HG02870 (cell line): Measurements from ENCODE around the gene PLD3.
A peak's percentile ranks its signal among the peaks of the same experiment; 100 is the strongest.

Experiments used
- ATAC-seq: cut with Tn5 transposase; IDR thresholded peaks from one replicate; pipeline ENCODE4 v1.9.1; 2021; ENCODE audit warnings: mild to moderate bottlenecking, moderate library complexity; ENCODE audit not compliant: unreplicated experiment

Gene PLD3

DNA sequence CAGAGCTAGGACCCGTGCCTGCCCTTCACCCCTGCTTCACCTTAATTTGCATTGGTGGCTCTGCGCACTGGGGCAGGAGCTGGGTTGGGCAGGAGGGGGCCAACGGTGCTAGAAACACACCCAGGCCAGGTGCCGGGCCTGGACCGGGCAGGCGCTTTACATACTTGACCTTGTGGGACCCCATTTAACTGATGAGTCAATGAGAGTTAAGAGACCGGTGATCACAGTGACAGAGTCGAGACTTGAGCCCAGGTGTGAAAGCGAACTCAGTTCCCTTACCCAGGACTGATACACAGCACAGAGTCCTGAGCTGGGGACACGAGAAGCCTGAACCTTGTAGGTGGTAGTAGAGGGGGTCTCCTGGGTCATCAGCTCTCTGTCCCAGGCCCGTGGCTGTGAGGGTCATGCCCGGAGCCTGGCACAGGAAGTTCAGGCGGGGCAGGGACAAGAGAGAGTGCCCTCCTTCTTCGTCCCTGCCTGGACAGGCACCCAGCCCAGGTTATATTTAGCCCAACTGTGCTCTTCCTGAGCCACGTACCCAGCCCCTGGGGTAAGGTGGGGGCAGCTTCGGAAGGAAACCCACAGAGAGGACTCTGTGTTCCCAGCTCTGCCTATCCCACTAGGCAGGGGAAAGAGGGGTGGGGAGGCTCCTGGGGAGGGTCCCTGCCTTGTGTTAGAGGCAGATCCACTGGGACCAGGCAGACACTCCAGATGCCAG, 62.8 kb downstream of the PLD3 start:
- no peak for ATAC-seq

DNA sequence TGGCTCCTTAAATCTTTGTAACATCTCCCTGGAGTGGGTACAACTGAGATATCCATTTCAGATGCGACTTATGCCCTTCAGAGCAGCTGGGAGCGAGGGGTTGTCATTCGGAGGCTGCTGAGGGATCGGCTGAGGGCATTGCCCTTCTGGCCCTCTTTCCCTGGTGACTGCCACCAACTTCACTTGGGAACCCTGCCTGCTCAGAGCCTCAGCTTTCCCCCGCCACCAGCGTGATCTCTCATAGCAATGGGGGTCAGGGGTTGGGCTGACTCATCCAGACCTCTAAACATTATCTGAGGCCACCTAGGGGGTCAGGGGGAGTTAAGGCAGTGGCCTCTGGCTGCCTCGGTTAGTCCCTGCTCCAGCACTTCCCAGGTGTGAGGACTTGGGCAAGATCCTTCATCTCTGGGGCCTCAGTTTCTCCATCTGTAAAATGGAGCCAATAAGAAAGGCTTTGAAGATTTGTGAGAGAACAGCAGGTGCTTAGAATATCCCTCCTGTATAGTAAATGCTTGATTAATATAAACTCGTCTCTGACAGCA, 63.5 kb downstream of the PLD3 start:
- ATAC-seq, result no peak

DNA sequence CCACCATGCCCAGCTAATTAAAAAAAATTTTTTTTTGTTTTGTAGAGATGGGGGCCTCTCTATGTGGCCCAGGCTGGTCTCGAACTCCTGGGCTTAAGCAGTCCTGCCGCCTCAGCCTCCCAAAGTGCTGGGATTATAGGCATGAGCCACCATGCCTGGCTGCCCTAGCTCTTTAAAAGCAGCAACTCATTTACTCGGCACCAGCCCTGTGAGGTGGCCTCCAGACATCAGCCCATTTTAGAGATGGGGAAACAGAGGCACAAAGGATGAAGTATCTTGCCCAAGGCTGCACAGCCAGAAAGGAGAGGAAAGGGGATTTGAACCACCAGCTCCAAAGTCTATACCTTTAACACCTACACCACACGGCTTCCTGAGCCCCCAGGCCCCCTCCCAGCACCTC, 64.4 kb downstream of the PLD3 start:
- ATAC-seq, result no peak

DNA sequence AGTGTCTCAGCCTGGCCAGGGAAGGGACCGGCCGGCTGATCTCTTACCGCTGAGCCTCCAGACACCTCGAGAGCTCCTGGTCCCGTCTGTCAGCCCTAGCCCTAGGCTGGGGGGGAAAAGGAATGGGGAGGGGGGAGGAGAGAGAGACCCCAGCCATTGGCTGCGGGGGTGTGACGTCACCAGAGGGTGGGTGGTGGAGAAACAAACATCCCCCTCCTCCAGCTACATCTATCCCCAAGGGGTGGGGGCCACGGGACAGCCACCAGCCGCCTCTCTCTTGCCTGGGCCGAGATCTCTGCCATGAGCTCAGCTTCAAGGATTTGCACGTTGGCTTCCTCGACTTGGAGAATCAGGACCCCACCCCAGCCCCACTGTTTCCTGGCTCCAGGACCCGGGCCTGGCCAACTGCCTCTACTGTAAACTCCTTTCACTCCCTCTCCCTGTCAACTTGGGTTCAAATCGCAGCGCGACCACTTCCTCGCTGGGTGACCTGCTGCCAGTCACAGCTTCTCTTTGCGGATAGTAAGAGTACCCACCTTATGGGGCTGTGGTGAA, 64.9 kb downstream of the PLD3 start, which contains the start of gene PRX:
Gene PRX (minus strand): TSS at position 88 of the 555 bp plus-strand sequence. CDS start 5,446 bp downstream, outside the sequence.
- ATAC-seq, result no peak

DNA sequence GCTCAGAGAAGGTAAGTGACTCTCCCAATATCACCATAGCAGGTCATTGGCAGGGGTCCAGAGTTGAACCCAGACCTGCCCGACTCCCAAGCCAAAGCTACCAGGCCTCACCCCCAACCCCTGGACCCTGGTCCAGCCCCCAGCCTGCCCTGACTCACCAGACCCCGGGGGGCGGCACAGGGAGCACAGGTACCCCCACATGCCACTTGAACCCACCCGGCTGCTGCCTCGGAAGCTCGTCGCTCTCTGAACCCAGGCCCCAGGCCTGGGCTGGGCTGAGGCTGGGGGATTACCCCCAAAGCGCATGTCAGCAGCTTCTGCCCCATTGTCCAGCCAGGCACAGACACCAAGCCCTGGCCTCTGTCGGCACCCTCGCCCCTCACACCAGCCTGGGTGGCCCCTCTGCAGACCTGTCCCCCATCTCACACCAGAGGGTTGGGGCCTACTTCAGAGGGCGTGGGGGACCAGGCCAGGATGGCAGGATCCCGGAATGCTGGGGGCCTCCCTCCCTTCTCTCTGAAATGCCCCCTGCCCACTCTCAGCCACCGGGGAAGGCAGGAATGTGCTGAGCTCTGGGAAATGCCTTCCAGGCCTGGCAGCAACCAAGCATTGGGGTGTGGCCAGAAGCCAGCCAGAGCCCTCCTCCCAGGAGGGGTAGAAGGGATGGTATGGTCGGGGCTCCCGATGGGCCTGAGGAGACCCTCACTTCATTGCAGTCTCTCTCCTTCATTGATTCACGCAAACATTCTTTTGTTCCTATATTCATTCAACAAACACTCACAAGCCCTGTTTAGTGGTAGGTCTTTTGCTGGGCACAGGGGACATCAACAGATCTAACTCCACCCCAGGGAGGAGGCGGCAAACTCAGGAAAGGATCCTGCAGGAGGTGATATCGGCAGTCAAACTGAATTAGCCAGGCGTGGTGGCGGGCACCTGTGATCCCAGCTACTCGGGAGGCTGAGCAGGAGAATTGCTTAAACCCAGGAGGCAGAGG, 66.3 kb downstream of the PLD3 start:
- no peak for ATAC-seq

DNA sequence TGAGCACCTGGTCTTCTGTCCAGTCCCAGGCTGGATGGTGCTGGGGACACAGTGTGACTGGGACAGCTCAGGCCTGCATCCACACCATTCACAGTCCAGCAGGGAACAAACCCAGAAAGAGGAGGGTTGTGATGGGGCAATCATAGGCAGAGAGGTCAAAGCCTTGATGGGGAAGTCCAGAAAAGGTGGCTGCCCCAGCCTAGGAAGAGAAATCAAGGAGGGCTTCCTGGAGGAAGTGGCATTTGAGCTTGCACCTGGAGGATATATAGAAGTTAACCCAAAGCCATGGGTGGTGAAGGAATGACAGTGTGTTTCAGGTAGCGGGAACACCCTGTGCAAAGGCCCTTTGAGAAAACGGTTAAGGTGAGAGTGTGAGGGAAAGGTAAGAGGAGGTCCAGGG, 67.3 kb downstream of the PLD3 start:
- no peak for ATAC-seq

DNA sequence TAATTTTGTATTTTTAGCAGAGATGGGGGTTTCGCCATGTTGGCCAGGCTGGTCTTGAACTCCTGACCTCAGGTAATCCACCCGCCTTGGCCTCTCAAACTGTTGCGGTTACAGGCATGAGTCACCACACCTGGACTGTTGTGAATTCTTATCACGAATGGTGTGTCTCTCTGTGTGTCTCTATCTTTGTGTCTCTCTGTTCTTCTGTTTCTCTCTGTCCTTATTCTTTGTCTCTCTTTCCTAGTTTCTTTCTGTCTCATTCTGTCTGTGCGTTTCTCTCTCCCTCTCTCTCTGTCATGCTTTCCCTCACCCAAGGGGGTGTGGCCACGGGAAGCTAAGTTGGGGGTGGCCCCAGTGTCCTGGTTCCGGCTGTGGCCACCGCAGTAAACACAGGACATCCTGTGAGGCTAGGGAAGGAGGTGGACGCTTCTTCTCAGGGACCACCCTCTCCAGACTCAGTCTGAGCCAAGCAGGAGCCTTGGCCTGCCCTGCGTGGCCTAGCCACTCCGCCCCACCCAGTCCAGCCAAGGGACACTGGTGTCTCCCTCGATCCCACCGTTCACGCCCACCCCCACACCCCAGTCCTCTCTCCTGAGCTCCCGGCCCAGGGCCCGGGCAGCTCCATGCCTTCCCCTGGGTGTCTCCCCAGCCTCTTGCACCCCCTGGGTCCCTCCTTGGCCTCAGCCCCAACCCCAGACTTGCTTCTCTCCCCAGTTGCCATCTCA, 68.6 kb downstream of the PLD3 start:
- no peak for ATAC-seq

DNA sequence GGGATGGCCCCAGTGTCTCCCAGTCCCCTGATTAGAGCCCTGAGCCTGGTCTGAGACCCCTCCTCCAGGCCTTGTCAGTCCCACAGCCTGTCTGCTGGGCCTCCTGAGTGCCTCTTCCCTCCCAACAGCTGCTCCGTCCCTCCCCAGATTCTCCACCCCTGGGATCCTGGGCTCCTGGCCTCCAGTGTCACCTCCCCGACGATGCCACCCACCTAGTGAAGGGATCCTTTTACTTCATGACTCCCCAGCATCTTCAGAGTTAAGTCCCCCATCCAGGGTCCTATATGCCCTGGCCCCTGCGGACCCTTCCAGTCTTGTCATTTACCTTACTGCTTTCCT, 69.1 kb downstream of the PLD3 start:
- no peak for ATAC-seq

DNA sequence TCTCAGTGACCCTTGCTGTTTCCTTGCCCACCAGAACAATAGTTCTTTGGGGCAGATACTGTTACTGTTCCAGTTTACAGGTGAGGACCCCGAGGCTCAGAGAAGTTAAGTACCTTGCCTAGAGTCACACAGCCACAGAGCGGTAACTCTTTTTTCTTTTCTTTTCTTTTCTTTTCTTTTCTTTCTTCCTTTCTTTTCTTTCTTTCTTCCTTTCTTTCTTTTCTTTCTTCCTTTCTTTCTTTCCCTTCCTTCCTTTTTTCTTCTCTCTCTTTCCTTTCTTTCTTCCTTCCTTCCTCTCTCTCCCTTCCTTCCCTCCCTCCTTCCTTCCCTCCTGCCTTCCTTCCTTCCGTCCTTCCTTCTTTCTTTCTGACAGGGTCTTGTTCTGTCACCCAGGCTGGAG, 69.5 kb downstream of the PLD3 start:
- ATAC-seq, result no peak

DNA sequence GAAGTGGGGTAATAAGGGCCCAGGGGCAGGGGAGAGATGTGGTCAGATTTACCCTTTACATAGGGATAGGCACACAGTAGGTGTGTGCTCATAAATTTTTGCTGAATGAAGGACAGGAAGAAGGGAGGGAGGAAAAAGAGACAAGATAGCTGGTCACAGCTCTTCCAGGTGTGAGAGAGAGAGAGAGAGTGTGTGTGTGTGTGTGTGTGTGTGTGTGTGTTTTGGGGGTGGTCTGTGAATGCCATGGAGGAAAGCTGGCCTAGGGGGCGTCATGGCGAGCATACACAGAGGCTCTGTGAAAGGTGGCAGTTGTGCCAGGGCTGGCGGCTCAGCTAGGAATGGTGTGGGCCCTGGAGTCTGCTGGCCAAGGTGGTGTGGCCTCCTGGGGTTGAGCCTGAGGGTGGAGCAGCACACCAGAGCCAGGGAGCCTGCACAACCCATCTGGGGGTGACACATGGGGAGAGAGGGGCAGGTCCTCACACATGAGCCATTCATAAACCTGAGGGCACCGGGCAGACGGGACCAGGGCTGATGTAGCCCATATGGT, 70.6 kb downstream of the PLD3 start:
- no peak for ATAC-seq

DNA sequence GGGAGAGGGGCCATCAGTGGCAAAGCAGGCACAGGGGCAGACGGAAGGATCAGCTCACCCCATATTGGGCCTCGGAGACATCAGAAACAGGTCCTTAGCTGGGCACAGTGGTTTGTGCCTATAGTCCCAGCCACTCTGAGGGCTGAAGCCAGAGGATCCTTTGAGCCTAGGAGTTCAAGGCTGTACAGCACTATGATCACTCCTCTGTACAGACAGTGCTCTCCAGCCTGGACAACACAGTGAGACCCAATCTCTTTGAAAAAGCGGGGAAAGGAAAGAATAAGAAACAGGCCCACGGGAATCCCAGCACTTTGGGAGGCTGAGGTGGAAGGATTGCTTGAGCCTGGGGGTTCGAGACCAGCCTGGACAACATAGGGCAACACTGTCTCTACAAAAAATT, 71.3 kb downstream of the PLD3 start:
- no peak for ATAC-seq

DNA sequence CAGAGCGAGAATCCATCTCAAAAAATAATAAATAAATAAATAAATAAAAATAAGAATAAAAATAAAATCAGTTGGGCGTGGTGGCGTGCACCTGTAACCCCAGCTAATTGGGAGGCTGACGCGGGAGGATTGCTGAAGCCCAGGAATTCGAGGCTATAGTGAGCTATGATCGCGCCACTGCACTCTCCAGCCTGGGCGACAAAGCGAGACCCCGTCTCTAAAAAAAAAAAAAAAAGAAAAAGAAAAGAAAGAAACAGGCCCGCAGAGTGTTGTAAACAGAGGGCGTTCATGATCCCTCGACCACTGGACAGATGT, 71.9 kb downstream of the PLD3 start:
- ATAC-seq, result no peak

DNA sequence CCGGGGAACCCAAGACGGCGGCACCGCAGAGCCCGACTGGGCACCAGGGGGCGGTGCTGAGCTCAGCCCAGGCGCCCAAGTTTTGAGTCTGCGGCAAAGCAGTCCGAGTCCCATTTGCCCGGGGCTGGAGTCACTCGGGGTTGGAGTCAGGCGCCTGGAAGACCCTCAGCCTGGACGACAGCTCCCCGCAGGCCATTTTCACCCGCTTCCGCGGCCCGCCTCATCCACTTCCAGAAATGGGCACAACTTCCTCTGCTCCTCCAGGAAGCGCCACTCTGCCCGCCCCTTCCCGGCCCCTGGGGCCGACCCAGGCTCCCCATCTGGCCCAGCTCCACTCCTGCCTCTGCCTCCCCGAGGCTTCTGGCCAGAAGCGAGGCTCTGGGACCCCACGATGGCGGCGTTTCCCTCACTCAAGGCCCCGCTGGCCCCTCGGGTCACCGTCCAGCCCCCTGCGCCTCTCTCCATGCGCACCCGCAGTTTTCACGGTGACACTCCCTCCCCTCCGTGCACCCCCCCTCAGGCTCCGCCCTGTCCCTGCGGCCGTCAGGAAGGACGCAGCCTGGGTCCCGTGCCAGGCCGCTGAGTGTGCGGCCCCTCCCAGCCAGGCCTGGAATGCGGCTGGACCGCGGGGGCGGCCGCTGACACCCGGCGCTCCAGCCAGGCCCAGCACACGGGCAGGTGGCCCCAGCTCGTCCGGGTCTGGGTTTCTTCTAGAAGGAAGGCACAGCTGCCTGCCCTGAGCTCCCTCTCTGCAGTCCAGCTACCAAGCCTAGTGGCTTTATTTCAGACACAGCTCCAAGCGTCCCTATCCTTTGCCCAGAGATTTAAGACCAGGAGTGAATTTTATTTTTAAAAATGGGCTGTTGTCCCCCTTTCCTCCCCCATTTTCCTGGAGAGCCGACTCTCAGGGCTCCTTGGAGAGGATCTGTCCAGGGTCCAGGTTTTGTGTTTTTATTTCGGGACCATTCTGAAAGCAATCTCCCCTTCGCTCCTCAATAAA, 72.6 kb downstream of the PLD3 start:
- peak; percentile 32 for ATAC-seq

DNA sequence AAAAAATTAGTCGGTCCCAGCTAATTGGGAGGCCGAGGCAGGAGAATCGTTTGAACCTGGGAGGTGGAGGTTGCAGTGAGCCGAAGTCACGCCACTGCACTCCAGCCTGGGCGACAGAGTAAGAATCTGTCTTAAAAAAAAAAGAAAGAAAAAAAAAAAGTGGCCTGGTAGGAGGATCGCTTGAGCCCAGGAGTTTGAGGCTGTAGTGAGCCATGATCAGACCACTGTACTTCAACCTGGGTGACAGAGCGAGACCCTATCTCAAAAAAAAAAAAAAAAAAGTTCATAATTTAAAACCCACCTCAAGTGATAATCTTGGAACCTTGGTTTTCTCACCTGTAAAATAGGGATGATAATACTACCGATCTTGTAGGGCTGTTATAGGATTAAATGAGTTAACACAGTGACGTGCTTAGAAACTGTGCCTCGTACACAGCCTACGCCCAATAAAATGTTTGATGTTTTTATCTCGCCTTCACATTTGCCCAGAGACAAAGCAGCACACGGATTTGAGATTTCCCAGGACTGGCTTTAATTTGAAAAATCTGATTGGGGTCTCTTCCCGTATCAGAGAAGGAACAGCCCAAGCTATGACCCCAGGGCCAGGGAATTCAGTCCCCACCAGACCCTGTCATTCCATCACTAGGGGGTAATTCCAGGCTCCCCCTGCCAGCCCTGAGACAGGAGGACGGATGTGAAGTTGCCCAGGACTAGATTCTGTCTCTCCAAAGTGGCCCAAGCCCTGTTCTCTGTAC, 73.7 kb downstream of the PLD3 start:
- ATAC-seq, result no peak

DNA sequence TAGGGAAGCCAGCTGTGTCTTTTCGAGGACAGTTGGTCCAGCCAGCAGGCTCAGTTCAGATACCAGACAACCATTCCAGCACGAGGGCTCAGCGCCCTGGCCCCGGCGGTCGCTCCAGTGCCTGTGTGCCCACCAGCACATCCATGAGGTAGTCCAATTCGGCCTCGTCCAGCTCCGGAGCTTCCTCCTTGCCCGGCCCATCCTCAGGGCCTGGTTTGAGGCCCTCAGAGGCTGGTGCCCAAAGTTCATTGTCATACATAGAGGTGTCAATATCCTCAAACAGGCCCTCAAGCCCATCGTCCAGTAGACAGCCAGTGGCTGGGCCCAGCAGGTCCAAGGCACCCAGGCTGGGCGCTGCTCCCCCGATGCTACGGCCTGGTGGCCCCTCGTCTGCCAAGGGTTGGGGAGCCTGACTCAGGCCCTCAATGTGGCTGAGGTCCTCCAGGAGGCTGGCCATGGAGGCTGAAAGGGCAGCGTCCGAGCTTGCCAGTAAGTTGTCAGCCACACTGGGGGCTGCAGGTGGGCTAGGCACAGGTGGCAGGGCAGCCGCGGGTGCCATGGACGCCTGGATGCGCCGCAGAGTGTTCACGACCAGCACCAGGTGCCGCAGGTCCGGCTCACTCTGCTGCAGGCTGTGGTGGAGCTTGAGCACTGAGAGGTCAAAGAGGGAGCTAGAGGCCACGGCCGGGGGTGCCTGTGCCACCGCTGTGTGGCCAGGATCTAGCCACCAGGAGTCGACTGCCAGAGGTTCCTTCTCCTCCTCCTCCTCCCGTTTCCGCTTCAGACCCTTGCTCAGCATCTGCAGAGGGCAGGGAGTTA, 74.5 kb downstream of the PLD3 start:
- no peak for ATAC-seq

DNA sequence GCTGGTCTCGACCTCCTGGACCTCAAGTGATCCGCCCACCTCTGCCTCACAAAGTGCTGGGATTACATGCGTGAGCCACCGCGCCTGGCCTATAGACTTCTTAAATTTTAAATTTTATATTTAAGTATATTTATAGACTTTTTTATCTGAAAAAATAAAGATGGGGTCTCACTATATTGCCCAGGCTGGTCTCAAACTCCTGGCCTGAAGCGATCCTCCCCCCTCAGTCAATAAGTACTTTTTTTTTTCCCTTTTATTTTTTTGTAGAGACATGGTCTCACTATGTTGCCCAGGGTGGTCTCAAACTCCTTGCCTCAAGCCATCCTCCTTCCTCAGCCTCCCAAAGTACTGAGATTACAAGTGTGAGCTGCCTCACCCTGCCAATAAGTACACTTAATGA, 75.4 kb downstream of the PLD3 start:
- no peak for ATAC-seq

DNA sequence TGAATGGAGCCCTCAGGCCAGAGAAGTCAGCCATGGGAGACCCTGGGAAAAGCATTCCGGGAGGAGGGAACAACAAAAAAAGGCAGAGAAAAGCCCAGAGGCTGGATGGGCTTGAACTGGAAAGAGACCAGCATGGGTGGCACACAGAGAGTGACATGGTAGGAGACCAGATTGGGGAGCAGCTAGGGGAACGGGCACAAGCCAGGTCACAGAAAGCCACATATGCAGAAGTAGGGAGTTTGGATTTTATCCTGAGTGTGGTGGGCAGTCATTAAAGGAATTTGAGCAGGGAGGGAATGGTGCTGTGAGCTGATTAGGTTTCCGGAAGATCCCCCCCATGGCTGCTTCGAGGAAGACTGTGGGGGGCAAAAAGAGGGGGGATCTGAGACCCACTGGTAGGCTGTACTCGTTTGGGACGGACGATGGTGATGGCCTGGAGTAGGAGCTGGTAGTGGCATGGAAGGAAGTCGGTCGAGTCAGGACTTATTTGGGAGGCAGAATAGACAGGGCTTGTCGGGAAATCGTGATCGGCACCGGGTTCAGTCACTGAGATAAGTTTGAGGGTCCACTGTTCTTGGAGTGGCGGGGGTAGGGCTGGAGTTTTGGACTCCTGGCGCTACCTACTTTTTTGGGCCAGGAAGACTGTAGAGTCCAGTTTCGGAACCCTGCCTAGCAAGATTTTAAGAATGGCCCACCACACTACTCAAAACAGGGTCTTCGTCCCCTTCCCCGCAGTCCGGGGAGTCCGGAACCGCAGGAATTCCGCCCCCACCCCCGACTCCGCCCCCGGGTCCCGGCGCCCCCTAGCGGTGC, 76.3 kb downstream of the PLD3 start:
- no peak for ATAC-seq
